Measurements from ENCODE around the gene AGAP5.
"Not testable (repeated sequence)": the region's sequence is repeated elsewhere in the genome, so short reads cannot be mapped to it uniquely, and the experiment has no call there.

DNA sequence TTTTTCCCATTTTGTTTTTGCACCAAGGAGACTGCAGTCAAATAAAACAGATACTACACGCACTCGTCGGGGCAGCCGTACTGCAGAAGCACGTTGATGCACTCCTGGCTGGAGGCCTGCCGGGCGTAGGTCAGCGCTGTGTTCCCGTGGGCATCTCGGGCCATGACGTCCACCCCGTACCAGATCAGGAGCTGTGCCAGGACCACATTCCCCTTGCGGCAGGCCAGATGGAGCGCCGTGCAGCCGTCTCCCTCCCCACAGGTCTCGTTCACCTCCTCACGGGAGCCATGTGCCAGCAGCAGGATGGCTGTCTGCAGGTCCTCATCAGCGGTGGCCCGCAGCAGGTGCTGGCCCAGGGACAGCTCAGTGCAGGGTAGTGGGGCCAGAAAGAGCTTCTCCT, 23.4 kb downstream of the AGAP5 start:
- TF ChIP-seq ZNF331 (CRISPR knock-in tag; IDR thresholded peaks at IDR 0.05); ZNF766 (CRISPR knock-in tag; IDR thresholded peaks at IDR 0.05; ENCODE audit: borderline replicate concordance); NONO (IDR thresholded peaks at IDR 0.05); NONO (CRISPR knock-in tag; conservative IDR thresholded peaks at IDR 0.05); EP300 (IDR thresholded peaks at IDR 0.05; ENCODE audit: low read depth in 2 of 2, low read length in 2 of 2); EP300 (CRISPR knock-in tag; IDR thresholded peaks at IDR 0.05; ENCODE audit: borderline replicate concordance): not testable (repeated sequence)

Data from HepG2 (cell line).